Body of pancreas (tissue), 4 donors: ENCODE results near the gene ERCC4. TPM values are rescaled to one million over a fixed set of nuclear protein-coding genes. Genes with fewer than 3 reads are reported as not detected.

Source experiments
- ATAC-seq: fragments of 150-250 bp; one replicate; pipeline ENCODE4 v1.9.1; 2016
- DNase-seq, 4 donors: peaks; one replicate each; pipeline ENCODE4 v3.0.0-alpha.2; 2019
- H3K27ac ChIP-seq, 4 donors: fragments of 200-600 bp; sonication (generic); 1 replicate in 3 of 4; 2 replicates in 1 of 4; pipeline versions ENCODE4 v1.5.1 to v1.6.1; 2016 to 2019; ENCODE audit warnings: mild to moderate bottlenecking in 1 of 4, mixed read lengths in 1 of 4, moderate library complexity in 1 of 4
- H3K27me3 ChIP-seq, 2 donors: fragments of 200-600 bp; sonication (generic); one replicate each; pipeline ENCODE4 v1.6.0; 2016; ENCODE audit warnings: mild to moderate bottlenecking in 1 of 2
- H3K36me3 ChIP-seq, 2 donors: fragments of 200-600 bp; sonication (generic); replicated peaks in 1 of 2; 2 replicates each; pipeline ENCODE4 v1.5.1; 2016; ENCODE audit warnings: low read depth in 2 of 2; ENCODE audit not compliant: insufficient read depth in 1 of 2
- H3K4me1 ChIP-seq: fragments of 200-600 bp; sonication (generic); one replicate; pipeline ENCODE4 v1.6.0; 2016
- H3K4me3 ChIP-seq, 2 donors: fragments of 200-600 bp; sonication (generic); 1 replicate in 1 of 2; 2 replicates in 1 of 2; pipeline ENCODE4 v1.5.1; 2016 to 2019
- H3K9me3 ChIP-seq, 3 donors: fragments of 200-600 bp; sonication (generic); 1 replicate in 2 of 3; 2 replicates in 1 of 3; pipeline ENCODE4 v1.5.1; 2016
- CTCF ChIP-seq, 7 experiments: fragments of 450-650 bp in 4 of 7; fragments of 200-600 bp in 3 of 7; sonication (generic) in 3 of 7; IDR thresholded peaks; one replicate each; pipeline ENCODE4 v1.5.1; 2016 to 2019; ENCODE audit warnings: antibody characterized with exemption in 7 of 7
- POLR2A ChIP-seq, 3 donors: fragments of 450-650 bp; IDR thresholded peaks; one replicate each; pipeline ENCODE4 v1.6.1; 2016; ENCODE audit warnings: antibody characterized with exemption in 3 of 3, mild to moderate bottlenecking in 2 of 3
- WGBS, 2 donors: methylation state at CpG; one replicate each; pipeline ENCODE4 v1.1.5; 2017; 5-methylcytosine and 5-hydroxymethylcytosine counted together
- intact Hi-C: fragments of 100-400 bp; cut with DNase I; formaldehyde crosslinking; loops from one replicate; pipeline ENCODE4 v1.15.1; 2023
- total RNA-seq, 2 donors: library from RNA; depleted of rRNA; stranded (reverse); fragments of >200 nt; gene quantifications; one replicate each; pipeline ENCODE4 v1.1.0, GENCODE V29; 2016

The ERCC4 gene
- total RNA-seq, 2 donors from 2014 or later, result 9.2 to 9.9 TPM

- H3K36me3 ChIP-seq, result no peaks in the 10 kb centered on the region
- intact Hi-C loops, result no loop called here
- no peaks in the 10 kb centered on the region for H3K27me3 ChIP-seq
- H3K4me3 ChIP-seq, result no peak overlapping the region
- peak overlapping the region in 1 of 4 donors; percentile 18 for H3K27ac ChIP-seq
- 41 to 59% methylated on average over 5 of the region's 5 CpGs for WGBS, 2 donors
- ATAC-seq (no peak), DNase-seq (peak in 2 of 4 donors; percentile 18 to 27)
- H3K4me1 ChIP-seq, result peaks cover 8% of the 10 kb centered on the region
- H3K9me3 ChIP-seq, result no peaks in the 10 kb centered on the region
- TF ChIP-seq POLR2A (IDR thresholded peaks at IDR 0.05) (no peak), CTCF (IDR thresholded peaks at IDR 0.05) (no peak)
Measured at GRCh38 chr16:13997933-13998332, 78.0 kb downstream of the ERCC4 start.

DNA sequence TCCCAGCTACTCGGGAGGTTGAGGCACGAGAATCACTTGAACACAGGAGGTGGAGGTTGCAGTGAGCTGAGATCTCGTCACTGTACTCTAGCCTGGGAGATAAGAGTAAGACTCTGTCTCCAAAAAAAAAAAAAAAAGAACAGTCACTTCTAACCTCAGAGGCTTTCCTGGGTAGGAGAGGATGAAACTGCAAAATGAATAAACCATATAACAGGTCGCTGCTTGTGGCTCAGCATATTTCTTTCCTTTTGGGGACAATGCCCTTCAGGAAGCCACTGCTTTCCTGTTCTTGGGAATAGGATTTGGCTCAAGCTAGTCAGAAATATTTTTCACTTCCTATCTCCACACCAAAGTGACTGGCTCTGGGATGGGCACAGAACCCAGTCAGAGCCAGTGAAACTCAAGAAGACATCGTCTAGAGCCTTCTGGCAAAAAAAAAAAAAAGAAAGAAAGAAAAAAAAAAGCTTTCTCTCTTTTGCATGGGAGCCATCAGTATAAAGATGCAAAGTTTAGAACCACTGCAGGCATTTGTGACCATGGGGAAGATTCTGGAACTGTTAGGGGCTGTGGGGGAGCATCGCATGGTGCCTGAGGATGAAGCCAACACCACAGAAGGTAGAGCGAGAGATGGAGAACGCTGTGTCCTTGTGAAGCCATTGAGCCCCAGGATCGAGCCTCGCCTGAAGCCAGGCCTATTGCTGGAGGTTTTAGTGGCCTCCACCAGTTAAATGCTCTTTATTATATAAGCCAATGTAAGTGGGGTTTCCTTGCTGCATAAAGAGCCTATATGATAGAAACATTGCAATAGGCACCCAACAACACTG lies 79.3 kb downstream of the ERCC4 start:
- H3K36me3 ChIP-seq, result no peaks in the 10 kb centered on the region
- H3K4me3 ChIP-seq, result no peak overlapping the region
- TF ChIP-seq CTCF (IDR thresholded peaks at IDR 0.05), result no peak
- ATAC-seq, result no peak
- H3K27ac ChIP-seq, result no peak overlapping the region
- no peaks in the 10 kb centered on the region for H3K9me3 ChIP-seq
- peaks cover 8% of the 10 kb centered on the region for H3K4me1 ChIP-seq
- DNase-seq, result no peak
- intact Hi-C loops, result no loop called here
- 80 to 86% methylated on average over 10 of the region's 10 CpGs for WGBS, 2 donors
- no peaks in the 10 kb centered on the region for H3K27me3 ChIP-seq

DNA sequence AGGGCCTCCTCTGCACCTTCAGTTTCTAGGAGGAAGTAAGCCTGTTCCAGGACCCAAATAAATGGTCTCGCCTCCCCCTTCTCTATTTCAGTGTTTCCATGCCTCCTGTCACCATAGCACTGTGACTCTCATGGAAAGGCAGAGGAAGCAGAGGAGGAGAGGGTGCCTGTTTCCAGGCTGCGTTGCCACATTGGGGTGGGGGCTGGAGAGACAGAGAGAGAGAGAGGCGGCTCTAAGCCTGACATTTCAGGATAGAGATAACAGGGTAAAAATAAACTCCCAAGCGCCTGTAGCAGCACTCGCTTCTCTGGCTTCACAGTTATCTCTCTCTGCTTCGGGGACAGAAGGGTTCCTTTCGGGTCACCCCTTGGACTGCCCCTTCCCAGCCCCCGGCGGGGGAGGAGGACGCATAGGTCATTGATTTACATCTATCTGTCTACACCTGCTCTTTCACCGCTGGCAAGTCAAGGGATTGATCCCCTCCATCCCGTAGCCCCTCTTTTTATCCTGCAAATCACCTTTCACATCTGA lies 80.0 kb downstream of the ERCC4 start:
- no peak for ATAC-seq
- Histone ChIP-seq H3K36me3 (no peaks in the 10 kb centered on the region), H3K4me3 (no peak overlapping the region), H3K27me3 (no peaks in the 10 kb centered on the region), H3K4me1 (peaks cover 14% of the 10 kb centered on the region), H3K9me3 (no peaks in the 10 kb centered on the region), H3K27ac (no peak overlapping the region)
- no peak for TF ChIP-seq POLR2A (IDR thresholded peaks at IDR 0.05)
- TF ChIP-seq CTCF (IDR thresholded peaks at IDR 0.05), result no peak
- intact Hi-C loops, result loop anchor here (10.0 kb wide), 1 partner anchor 75 kb away; the partner anchor contains the start of gene ERCC4
- no peak for DNase-seq
- 46 to 51% methylated on average over 12 of the region's 12 CpGs for WGBS, 2 donors

DNA sequence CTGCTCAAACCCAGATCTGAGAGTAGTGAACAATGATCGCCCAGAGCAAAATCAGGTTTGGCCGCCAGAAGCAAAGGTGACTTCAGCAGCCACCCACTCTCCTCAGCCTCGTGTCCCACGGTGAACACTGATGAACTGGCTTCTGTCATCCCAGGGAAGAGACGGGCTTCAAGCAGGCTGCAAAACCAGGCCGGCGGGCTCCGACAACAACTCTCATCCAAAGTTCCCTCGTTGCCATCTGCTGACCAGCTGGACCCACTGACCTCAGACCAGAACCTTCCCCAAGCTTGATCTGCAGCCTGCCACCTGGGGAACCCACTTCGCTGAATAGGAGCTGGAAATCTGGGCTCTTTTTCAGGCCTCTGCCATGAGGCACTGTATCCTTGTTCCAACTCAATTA lies 81.6 kb downstream of the ERCC4 start:
- H3K4me3 ChIP-seq, result no peak overlapping the region
- no peak for TF ChIP-seq CTCF (IDR thresholded peaks at IDR 0.05)
- no peak for TF ChIP-seq POLR2A (IDR thresholded peaks at IDR 0.05)
- H3K4me1 ChIP-seq, result peaks cover 16% of the 10 kb centered on the region
- H3K36me3 ChIP-seq, result no peaks in the 10 kb centered on the region
- intact Hi-C loops, result loop anchor here (10.0 kb wide), 1 partner anchor 77 kb away; the partner anchor contains the start of gene ERCC4
- H3K27me3 ChIP-seq, result no peaks in the 10 kb centered on the region
- ATAC-seq (no peak), DNase-seq (no peak)
- no peaks in the 10 kb centered on the region for H3K9me3 ChIP-seq
- no peak overlapping the region for H3K27ac ChIP-seq
- WGBS, 2 donors, result 93 to 97% methylated on average over 9 to 10 of the region's 10 CpGs

Other genes starting within 250 kb of the ERCC4 start
- 10 to 100 TPM; 39.2 to 46.8 TPM for gene MRTFB, start 151.2 kb downstream of the ERCC4 start, total RNA-seq